ENCODE results near the gene CYSTM1.
A peak's percentile ranks its signal among the peaks of the same experiment; 100 is the strongest.
"Not testable (repeated sequence)": the region's sequence is repeated elsewhere in the genome, so short reads cannot be mapped to it uniquely, and the experiment has no call there.

Gene CYSTM1

GRCh38 chr5:140181002-140181483, 6.1 kb downstream of the CYSTM1 start:
- DNase-seq, result no peak

- DNase-seq, result no peak
These were observed 6.5 kb downstream of the CYSTM1 start for GRCh38 chr5:140181525-140181924.

DNA sequence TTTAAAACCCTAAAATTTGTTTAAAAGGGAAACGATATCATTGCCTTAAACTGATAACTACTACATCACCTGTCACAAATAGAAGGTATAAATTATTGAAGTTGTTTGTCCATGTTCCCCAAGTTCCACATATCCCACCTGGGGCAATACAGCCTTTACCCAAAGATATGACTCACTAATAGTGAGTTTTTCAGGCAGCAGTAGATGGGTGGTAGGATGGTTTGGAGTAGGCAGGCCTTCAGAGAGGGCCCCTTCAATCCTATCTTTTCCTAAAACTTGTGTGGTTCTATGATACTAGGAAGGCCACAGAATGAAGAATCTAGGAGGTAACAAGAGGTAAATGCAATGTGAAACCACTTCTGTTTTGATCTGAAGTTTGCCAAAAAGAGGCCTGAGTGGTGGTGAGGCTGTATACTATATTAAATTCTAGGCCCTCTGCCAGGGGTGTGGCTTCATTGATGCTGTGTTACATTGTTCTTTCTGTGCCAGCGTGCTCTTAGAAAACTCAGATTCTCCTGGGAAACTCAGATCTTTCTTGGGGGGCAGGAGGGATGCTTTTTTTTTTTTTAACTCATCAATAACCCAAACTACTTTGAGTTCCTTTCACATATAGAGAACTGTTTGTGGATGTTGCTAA, 7.2 kb downstream of the CYSTM1 start:
- DNase-seq, result no peak

- DNase-seq, result no peak
These were observed 7.9 kb downstream of the CYSTM1 start for GRCh38 chr5:140182803-140183367.

DNA sequence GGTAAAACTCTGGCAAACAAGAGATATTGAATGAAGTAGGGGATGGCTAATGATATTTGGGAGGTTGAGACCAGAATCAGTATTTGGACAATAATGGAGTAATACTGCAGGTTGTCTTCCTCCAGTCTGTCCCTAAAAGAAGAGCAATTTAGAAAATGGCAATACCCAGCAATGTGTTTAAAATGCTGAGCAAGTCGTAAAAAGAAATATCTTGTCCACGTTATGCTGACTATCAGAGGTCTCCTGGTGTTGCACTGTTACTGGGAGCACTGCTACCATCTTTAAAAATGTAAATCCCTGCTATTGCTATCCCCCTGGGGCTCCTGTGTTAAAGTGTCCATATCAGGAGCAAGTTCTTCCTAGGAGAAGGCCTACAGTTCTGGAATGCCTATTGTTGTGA, 10.4 kb downstream of the CYSTM1 start:
- DNase-seq, result no peak

DNA sequence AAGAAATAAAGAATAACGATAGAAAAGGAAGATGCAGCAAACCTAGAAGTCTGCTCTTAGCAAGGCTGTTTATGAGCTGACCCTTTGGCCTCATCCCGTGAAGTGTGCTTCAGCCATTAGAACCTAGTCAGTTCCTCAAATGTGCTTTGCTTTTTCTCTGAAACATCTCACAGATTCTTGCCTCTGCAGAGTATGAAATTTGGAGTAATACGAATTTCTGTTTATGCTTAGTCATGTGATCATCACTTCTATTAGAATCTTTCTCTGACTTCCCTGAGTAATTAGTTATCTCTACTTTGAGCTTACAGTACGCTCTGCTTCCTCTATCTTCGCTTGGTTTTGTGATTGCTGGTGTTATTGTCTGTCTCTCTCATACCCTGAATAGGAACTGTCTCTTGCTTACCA, 11.3 kb downstream of the CYSTM1 start:
- no peak for DNase-seq

- DNase-seq, result no peak
These were observed 14.3 kb downstream of the CYSTM1 start for GRCh38 chr5:140189253-140189652.

DNA sequence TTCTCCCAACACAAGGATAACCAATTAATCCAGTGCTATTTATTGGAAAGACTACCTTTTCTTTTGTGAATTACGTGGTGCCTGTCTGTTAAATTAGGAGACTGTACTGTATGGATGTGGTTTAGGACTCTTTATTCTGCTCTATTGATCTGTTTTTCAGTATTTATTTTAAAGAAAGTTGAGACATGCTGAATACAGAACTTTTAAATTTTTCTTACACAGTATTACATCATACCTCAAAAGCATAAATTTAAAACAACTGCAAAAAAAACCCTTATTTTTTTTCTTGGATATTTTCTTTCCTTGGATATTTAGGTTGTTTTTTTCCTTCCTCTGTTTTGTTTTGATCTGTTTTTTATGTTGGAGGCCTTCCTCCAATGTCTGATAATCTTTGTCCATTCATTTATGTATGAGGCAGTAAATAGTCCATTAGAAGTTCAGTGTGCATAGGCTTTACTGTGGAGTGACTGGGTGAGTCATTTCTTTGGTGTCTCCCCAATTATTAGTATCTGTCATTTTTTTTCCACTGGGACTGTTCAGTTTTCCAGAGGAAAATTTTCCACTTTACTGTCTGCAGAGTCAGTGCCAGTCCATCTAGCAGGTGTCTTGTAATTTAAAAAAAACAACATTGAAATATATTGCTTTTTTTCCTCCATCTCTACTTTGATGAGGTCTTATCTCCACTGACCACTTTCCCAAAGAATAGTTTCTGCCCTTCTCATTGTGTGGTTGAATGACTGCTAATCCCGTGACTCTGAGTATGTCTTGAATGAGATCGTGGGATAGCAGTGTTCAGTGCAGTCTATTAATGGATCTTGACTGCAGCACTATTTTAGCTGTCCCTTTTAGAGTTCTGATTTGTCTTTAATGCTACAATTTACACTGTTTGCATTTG, 15.2 kb downstream of the CYSTM1 start:
- no peak for DNase-seq

DNA sequence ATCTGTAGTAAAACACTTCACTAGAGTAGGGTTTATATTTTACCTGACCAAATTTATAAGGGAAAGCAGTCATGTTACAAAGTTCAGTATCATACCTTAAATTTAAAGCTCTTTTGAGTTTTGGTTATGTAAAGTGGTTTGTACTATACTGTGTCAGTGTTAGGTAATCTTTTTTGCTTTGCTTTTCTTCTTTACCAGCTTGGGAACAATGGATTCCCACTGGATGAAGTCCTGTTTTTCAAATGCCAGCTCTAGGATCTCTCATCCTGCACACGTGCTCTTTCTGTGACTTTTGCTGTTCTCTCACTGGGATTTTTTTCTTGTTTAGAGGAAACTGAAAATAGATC, 15.9 kb downstream of the CYSTM1 start:
- no peak for DNase-seq

GRCh38 chr5:140192715-140193430, 17.9 kb downstream of the CYSTM1 start:
- no peak for DNase-seq

DNA sequence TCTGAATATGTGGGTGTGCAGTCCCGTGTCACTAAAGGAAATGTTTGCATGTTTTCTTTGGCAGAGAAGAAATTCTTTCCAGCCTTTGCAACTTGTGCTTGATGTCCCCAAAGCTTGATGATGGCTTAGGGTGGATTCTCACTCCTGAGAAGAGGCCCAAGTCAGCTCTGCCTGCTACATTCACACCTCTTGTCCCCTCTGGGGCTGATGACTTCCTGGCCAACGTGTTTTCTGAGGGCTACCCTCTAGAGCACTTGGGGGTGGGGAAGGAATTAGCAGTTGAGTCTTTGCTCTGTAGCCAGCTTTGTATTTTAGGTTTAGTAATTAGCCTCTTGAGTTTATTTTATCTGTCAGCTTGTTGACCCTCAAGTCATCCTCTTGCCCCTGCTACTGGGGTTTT, 19.7 kb downstream of the CYSTM1 start:
- DNase-seq, result no peak

DNA sequence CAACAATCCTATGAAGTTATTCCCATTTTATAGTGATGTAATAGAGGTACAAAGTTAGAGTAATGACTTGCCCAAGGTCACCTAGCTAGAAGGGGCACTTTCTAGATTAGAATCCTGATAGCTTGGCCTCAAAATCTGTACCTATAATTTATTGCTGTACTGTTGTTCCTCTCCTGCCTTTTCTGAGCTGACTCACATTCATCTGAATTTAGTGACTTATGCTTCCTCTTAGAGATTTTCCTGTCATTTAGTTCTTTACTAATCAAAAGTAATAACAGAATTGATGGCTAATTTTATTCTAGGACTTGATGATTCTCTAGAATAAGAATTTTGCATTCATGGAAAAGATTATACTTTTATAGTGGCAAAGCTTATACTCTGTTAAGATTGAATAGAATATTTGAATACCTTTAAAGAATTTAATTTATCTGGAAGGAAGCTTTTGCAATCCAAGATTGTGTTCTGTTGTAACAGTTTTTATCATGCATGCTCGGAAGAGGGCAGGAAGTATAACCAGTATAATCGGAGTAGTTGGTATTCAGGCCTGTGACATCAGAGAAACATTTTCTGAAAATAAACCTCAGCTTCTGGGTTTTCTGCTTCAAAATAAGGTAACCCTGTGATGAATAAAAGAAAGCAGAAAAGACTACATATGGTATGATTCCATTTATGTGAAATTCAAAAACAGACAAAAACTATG, 21.3 kb downstream of the CYSTM1 start:
- no peak for DNase-seq

DNA sequence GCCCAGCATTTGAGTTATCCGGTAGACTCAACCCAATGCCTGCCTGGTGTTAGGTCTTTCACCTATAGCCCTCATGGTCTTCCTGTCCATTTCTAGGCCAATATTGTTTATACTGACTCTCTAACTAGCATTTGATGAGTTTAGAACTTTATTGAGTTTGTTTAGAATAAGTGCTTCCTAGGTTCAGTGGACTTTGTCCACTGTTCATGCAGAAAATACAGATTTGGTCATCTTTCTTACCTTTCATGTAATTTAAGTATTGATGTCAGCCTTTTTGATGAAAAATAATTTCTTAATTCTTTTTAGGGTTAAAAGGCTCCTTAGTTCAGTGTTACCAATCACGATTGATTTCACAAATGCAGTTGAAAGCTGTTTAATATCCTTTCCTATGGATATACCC, 22.0 kb downstream of the CYSTM1 start:
- DNase-seq, result no peak

DNA sequence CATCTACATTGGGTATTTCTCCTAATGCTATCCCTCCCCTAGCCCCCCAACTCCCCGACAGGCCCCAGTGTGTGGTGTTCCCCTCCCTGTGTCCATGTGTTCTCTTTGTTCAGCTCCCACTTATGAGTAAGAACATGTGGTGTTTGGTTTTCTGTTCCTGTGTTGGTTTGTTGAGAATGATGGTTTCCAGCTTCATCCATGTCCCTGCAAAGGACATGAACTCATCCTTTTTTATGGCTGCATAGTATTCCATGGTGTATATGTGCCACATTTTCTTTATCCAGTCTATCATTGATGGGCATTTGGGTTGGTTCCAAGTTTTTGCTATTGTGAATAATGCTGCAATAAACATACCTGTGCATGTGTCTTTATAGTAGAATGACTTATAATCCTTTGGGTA, 23.9 kb downstream of the CYSTM1 start:
- not testable (repeated sequence) for DNase-seq

DNA sequence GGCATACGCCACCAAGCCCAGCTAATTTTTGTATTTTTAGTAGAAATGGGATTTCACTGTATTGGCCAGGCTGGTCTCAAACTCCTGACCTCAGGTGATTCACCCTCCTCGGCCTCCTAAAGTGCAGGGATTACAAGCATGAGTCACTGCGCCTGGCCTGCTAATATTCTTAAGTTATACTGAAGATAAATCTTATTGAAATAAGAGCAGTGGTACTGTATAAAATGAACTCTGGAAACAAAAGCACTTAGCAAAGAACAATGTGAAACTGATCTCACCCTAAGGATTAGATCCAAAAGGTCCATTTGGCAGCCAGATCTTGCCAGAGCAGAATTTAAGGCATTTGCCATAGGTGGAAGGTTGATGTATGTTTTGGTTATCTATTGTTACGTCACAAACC, 27.1 kb downstream of the CYSTM1 start:
- DNase-seq, result no peak

DNA sequence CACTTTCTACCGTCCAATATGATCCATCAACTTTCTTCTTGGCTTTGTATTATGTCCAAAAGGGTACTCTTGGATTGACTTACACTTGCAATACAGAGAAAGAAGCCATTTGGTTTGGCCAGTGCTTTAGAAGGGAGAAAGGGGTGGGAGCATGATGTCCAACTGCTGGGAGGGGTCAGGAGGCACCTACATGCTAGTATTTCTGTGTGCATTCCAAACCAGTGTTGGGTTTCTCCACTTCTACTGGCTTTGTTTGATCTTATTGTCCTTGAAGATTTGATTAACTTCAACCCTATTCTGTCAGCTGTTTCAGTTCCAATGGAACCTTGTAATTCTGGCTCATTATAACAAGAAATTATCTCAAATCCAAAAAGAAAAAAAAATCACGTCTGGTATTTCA, 27.6 kb downstream of the CYSTM1 start:
- no peak for DNase-seq

DNA sequence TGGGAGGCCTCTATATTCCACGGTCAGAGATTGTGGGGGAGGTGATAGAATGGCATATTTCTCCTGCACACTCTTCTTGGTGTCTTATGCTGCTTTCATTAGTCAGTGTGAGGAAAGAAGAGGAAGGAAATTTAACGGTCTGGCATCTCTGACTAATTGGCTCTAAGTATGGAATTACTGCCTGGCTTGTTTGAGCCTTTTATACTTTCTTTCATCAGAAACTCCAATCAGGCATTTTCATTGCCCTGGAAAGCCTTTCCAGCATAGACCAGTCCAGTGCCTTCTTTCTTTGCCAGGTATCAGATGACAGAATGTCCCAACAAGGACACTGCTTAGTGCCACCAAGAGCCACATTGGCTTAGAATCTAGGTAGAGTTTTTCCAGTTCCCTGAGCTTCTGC, 30.2 kb downstream of the CYSTM1 start:
- DNase-seq, result no peak

- no peak for DNase-seq
These were observed 31.0 kb downstream of the CYSTM1 start for GRCh38 chr5:140205952-140206351.

DNA sequence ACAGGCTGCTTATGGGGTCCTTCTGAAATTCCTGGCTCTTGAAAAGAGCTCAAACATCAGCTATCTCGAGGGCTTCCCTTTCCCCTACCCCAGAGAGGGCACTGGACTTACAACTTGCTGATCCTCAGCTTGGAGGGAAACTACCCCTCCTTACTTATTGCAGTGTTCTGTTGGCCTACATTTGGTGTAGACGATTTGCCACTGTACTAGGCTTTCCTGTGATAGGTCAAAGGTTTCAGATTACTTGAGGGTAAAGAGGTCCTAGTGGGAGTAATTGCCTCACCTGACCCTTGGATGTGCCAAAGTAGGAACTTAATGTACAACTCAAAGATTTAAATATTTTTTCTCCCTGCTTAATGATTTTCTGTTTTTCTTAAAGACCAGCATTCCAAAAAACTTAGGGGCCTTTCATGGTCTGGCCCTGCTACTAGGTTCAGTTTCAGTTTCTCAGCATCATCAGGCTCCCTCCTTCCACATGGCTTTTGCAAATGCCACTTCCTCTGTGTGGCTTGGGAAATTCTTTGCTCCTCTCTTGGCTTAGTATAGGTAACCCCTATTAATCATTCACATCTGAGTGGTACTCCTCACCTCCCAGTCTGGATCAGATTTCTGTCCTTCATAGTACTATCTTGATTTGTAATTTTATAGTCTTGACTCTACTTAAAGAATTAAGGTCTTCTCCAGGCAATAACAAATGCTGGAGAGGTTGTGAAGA, 32.4 kb downstream of the CYSTM1 start:
- DNase-seq, result no peak

- DNase-seq, result no peak
These were observed 33.1 kb downstream of the CYSTM1 start for GRCh38 chr5:140208065-140208464.

DNA sequence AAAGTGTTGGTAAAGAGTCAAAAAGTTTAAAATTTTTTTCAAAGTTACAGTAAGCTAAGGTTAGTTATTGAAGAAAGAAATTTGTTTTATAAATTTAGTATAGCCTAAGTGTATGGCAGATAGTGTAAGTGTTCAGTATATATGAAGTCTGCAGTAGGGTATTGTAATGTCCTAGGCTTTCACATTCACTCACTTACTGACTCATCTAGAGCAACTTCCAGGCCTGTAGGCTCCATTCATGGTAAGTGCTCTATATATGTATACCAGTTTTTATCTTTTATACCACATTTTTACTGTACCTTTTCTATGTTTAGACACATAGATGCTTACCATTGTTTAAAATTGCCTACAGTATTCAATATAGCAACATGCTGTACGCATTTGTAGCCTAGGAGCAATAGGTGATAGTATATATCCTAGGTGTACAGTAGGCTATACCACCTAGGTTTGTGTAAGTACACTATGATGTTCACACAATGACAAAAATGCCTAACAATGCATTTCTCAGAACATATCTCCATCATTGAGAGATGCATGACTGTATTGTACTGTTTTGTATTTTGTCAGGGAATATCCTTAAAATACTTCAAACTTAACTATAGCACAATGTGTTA, 38.5 kb downstream of the CYSTM1 start:
- DNase-seq, result no peak

DNA sequence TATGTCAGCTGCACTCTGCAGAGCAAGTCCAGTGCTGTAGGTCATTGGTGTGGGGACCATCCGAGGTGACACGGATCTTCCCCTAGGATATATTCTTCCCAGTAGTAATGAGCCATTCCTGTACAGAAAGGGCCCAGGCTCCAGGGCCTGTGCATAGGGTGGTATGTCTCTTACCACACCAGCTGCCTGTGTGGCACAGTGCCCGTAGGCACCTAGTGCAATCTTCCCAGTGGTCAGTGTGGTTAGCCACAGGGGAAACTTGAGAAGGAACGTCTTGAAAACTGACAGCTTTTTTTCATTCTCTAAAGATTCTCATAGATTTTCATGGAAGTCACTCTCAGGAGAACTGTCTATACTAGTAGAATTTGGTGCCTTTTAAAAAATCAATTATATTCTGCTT, 39.8 kb downstream of the CYSTM1 start:
- peak; percentile 10 for DNase-seq
